DND-41 (cell line): ENCODE results near the gene LRPPRC.

Experiments used
- EZH2 ChIP-seq: IDR thresholded peaks from 3 replicates; pipeline ENCODE4 v1.6.1; 2012; ENCODE audit warnings: borderline replicate concordance, low read depth, mild to moderate bottlenecking, moderate library complexity, low read length, inconsistent platforms; ENCODE audit not compliant: severe bottlenecking
- TF ChIP-seq, protein P1 (sequence below): IDR thresholded peaks from 2 replicates; pipeline ENCODE4 v1.5.1; 2012; ENCODE audit warnings: borderline replicate concordance, low read length, moderate library complexity, mild to moderate bottlenecking; ENCODE audit not compliant: poor library complexity, severe bottlenecking; ENCODE audit errors: extremely low read depth

DNA sequence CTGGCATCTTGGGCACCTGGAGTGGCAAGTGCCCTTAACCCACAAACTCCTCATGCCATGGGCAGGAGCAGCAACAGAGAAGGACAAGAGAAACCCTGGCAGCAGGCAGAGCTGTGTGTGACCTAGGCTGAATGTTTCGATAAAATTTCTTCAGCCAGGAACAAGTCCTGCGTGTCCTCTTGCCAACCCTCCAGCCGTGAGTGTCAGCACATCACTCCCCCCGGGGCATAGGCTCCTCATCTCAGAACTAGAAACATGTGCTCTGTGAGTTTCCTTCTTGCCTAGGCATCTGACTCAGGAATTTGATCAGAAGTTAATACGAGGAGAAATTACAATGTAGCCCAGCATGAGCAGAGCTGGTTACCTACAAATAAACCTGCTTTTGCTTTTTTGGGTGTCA lies 154.8 kb downstream of the LRPPRC start:
- TF ChIP-seq, protein P1, sequence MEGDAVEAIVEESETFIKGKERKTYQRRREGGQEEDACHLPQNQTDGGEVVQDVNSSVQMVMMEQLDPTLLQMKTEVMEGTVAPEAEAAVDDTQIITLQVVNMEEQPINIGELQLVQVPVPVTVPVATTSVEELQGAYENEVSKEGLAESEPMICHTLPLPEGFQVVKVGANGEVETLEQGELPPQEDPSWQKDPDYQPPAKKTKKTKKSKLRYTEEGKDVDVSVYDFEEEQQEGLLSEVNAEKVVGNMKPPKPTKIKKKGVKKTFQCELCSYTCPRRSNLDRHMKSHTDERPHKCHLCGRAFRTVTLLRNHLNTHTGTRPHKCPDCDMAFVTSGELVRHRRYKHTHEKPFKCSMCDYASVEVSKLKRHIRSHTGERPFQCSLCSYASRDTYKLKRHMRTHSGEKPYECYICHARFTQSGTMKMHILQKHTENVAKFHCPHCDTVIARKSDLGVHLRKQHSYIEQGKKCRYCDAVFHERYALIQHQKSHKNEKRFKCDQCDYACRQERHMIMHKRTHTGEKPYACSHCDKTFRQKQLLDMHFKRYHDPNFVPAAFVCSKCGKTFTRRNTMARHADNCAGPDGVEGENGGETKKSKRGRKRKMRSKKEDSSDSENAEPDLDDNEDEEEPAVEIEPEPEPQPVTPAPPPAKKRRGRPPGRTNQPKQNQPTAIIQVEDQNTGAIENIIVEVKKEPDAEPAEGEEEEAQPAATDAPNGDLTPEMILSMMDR: no peak
- no peak for TF ChIP-seq EZH2
